Measurements from ENCODE around the gene PLCE1.
"Not testable (repeated sequence)": the region's sequence is repeated elsewhere in the genome, so short reads cannot be mapped to it uniquely, and the experiment has no call there.

The PLCE1 gene

GRCh38 chr10:93993782-93994437 is at the start of gene PLCE1:
TSS of gene PLCE1 (plus strand) at chr10:93993931. CDS start at chr10:94031047, 37,116 bp downstream.
- no peak for DNase-seq

- no peak for DNase-seq
Measured at GRCh38 chr10:93945819-93946218, 47.9 kb upstream of the PLCE1 start.

GRCh38 chr10:93947055-93947454 is 46.7 kb upstream of the PLCE1 start:
- DNase-seq = no peak

GRCh38 chr10:93947524-93947923 is 46.2 kb upstream of the PLCE1 start:
- DNase-seq = no peak

- no peak for DNase-seq
Measured at GRCh38 chr10:93951905-93952304, 41.8 kb upstream of the PLCE1 start.

- no peak for DNase-seq
Measured at GRCh38 chr10:93954299-93954698, 39.4 kb upstream of the PLCE1 start.

- DNase-seq = no peak
Measured at GRCh38 chr10:93954726-93955363, 38.9 kb upstream of the PLCE1 start.

- no peak for DNase-seq
Measured at GRCh38 chr10:93958834-93959233, 34.9 kb upstream of the PLCE1 start.

GRCh38 chr10:93960988-93961387 is 32.7 kb upstream of the PLCE1 start:
- DNase-seq = not testable (repeated sequence)

GRCh38 chr10:93962973-93963372 is 30.8 kb upstream of the PLCE1 start:
- no peak for DNase-seq

GRCh38 chr10:93963434-93963833 is 30.3 kb upstream of the PLCE1 start:
- no peak for DNase-seq

- no peak for DNase-seq
Measured at GRCh38 chr10:93965911-93966310, 27.8 kb upstream of the PLCE1 start.

- no peak for DNase-seq
Measured at GRCh38 chr10:93967756-93968155, 26.0 kb upstream of the PLCE1 start.

GRCh38 chr10:93968540-93968945 is 25.2 kb upstream of the PLCE1 start:
- DNase-seq = no peak

GRCh38 chr10:93970433-93971010 is 23.2 kb upstream of the PLCE1 start:
- DNase-seq = not testable (repeated sequence)

- no peak for DNase-seq
Measured at GRCh38 chr10:93973748-93974445, 19.8 kb upstream of the PLCE1 start.

- DNase-seq = no peak
Measured at GRCh38 chr10:93977442-93977841, 16.3 kb upstream of the PLCE1 start.

GRCh38 chr10:93980486-93980885 is 13.2 kb upstream of the PLCE1 start:
- DNase-seq = no peak

- no peak for DNase-seq
Measured at GRCh38 chr10:93991114-93991513, 2.6 kb upstream of the PLCE1 start.

GRCh38 chr10:93991596-93992284 is 2.0 kb upstream of the PLCE1 start:
- no peak for DNase-seq

- no peak for DNase-seq
Measured at GRCh38 chr10:93992400-93993030, 1.2 kb upstream of the PLCE1 start.

- DNase-seq = no peak
Measured at GRCh38 chr10:93993414-93993781, 333 bp upstream of the PLCE1 start.

- no peak for DNase-seq
Measured at GRCh38 chr10:93994438-93994801, 689 bp downstream of the PLCE1 start.

All from GDM1 (cell line).